Hepatocyte (in vitro differentiated cells): ENCODE data around the gene APBB2. TPM values are rescaled to one million over a fixed set of nuclear protein-coding genes. Genes with fewer than 3 reads are reported as not detected.
"Not testable (repeated sequence)": the region's sequence is repeated elsewhere in the genome, so short reads cannot be mapped to it uniquely, and the experiment has no call there.

Experiments used
- DNase-seq: peaks from one replicate; pipeline ENCODE4 v3.0.0-alpha.2; 2016; ENCODE audit warnings: low spot score
- H2AFZ ChIP-seq: fragments of 200-600 bp; sonication (generic); 2 replicates; pipeline ENCODE4 v1.6.0; 2016; ENCODE audit warnings: antibody characterized with exemption, mild to moderate bottlenecking
- H3K27ac ChIP-seq: fragments of 200-600 bp; sonication (generic); 2 replicates; pipeline ENCODE4 v1.5.1; 2016; ENCODE audit warnings: mild to moderate bottlenecking
- H3K27me3 ChIP-seq: fragments of 200-600 bp; sonication (generic); 2 replicates; pipeline ENCODE4 v1.6.1; 2016
- H3K36me3 ChIP-seq: fragments of 200-600 bp; sonication (generic); replicated peaks from 2 replicates; pipeline ENCODE4 v1.5.1; 2016; ENCODE audit warnings: low read depth; ENCODE audit not compliant: insufficient read depth
- H3K4me1 ChIP-seq: fragments of 200-600 bp; sonication (generic); 2 replicates; pipeline ENCODE4 v1.5.1; 2016; ENCODE audit warnings: mild to moderate bottlenecking, moderate library complexity; ENCODE audit not compliant: insufficient read depth
- H3K4me2 ChIP-seq: fragments of 200-600 bp; sonication (generic); 2 replicates; pipeline ENCODE4 v1.6.0; 2016
- H3K4me3 ChIP-seq: fragments of 200-600 bp; sonication (generic); 2 replicates; pipeline ENCODE4 v1.5.1; 2016; ENCODE audit warnings: mild to moderate bottlenecking
- H3K79me2 ChIP-seq: fragments of 200-600 bp; sonication (generic); 2 replicates; pipeline ENCODE4 v1.6.0; 2017; ENCODE audit warnings: mild to moderate bottlenecking
- H3K9me2 ChIP-seq: fragments of 200-600 bp; sonication (generic); replicated peaks from 2 replicates; pipeline ENCODE4 v1.6.0; 2017; ENCODE audit warnings: mild to moderate bottlenecking; ENCODE audit not compliant: insufficient read depth
- H3K9me3 ChIP-seq: fragments of 200-600 bp; sonication (generic); 2 replicates; pipeline ENCODE4 v1.5.1; 2016; ENCODE audit warnings: low read depth, mild to moderate bottlenecking
- H4K20me1 ChIP-seq: fragments of 200-600 bp; sonication (generic); 2 replicates; pipeline ENCODE4 v1.6.0; 2016; ENCODE audit warnings: mild to moderate bottlenecking; ENCODE audit not compliant: insufficient read depth, poor library complexity, severe bottlenecking
- EZH2 ChIP-seq: fragments of 200-600 bp; sonication (generic); IDR thresholded peaks from 2 replicates; pipeline ENCODE4 v1.6.1; 2016; ENCODE audit warnings: antibody characterized with exemption, mild to moderate bottlenecking, borderline replicate concordance
- EZH2phosphoT487 ChIP-seq: fragments of 200-600 bp; sonication (generic); IDR thresholded peaks from one replicate; pipeline ENCODE4 v1.6.1; 2018; ENCODE audit warnings: antibody characterized with exemption, mild to moderate bottlenecking, low read depth, moderate library complexity; ENCODE audit not compliant: unreplicated experiment, severe bottlenecking
- WGBS: methylation state at CpG from one replicate; pipeline ENCODE4 v1.1.6; 2016; ENCODE audit warnings: low lambda C conversion rate; ENCODE audit errors: missing lambda C conversion rate; 5-methylcytosine and 5-hydroxymethylcytosine counted together
- polyA plus RNA-seq: library from polyadenylated mRNA; unstranded; fragments of >200 nt; fragmentation: Nextera tagmentation; extraction: Ambion mirVana; gene quantifications from 2 replicates; pipeline ENCODE4 v1.2.1, GENCODE V29; 2016
- total RNA-seq: library from RNA; depleted of rRNA; stranded (reverse); fragments of >200 nt; gene quantifications from 2 replicates; pipeline ENCODE4 v1.2.3, GENCODE V29; 2014
- TF ChIP-seq, protein P1 (sequence below): fragments of 200-600 bp; sonication (generic); IDR thresholded peaks from 2 replicates; pipeline ENCODE4 v1.5.1; 2016; ENCODE audit warnings: antibody characterized with exemption, mild to moderate bottlenecking; ENCODE audit not compliant: poor library complexity

The APBB2 gene
- total and polyA plus RNA-seq, 2 experiments from 2014 or later, result 23.4 to 47.5 TPM

- no peaks in the 10 kb centered on the region for H3K9me3 ChIP-seq
- no peak overlapping the region for H3K4me3 ChIP-seq
- no peaks in the 10 kb centered on the region for H3K79me2 ChIP-seq
- WGBS, result 94% methylated on average over 19 of the region's 19 CpGs
- no peak for TF ChIP-seq EZH2phosphoT487
- no peak for TF ChIP-seq EZH2
- TF ChIP-seq, protein P1, sequence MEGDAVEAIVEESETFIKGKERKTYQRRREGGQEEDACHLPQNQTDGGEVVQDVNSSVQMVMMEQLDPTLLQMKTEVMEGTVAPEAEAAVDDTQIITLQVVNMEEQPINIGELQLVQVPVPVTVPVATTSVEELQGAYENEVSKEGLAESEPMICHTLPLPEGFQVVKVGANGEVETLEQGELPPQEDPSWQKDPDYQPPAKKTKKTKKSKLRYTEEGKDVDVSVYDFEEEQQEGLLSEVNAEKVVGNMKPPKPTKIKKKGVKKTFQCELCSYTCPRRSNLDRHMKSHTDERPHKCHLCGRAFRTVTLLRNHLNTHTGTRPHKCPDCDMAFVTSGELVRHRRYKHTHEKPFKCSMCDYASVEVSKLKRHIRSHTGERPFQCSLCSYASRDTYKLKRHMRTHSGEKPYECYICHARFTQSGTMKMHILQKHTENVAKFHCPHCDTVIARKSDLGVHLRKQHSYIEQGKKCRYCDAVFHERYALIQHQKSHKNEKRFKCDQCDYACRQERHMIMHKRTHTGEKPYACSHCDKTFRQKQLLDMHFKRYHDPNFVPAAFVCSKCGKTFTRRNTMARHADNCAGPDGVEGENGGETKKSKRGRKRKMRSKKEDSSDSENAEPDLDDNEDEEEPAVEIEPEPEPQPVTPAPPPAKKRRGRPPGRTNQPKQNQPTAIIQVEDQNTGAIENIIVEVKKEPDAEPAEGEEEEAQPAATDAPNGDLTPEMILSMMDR, result no peak
- H2AFZ ChIP-seq, result no peak overlapping the region
- H3K9me2 ChIP-seq, result no peaks in the 10 kb centered on the region
- no peaks in the 10 kb centered on the region for H4K20me1 ChIP-seq
- no peak overlapping the region for H3K4me2 ChIP-seq
- DNase-seq, result no peak
- H3K27ac ChIP-seq, result no peak overlapping the region
- H3K36me3 ChIP-seq, result no peaks in the 10 kb centered on the region
- H3K4me1 ChIP-seq, result peaks cover 4% of the 10 kb centered on the region
- H3K27me3 ChIP-seq, result no peaks in the 10 kb centered on the region
Measured at GRCh38 chr4:40923316-40924095, 290.8 kb downstream of the APBB2 start.

DNA sequence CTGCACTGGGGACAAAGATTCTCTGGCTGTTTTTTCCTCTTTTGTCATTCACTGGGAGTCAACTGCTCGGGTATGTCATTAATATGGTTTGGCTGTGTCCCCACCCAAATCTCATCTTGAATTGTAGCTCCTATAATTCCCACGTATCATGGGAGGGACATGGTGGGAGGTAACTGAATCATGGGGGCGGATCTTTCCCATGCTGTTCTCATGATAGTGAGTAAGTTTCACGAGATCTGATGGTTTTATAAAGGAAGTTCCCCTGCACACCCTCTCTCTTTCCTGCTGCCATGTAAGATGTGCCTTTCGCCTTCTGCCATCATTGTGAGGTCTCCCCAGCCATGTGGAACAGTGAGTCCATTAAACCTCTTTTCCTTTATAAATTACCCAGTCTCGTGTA, 294.4 kb downstream of the APBB2 start:
- not testable (repeated sequence) for H2AFZ ChIP-seq, H3K27me3 ChIP-seq, H3K27ac ChIP-seq, H3K4me3 ChIP-seq, H3K79me2 ChIP-seq, H3K4me1 ChIP-seq, H4K20me1 ChIP-seq, H3K4me2 ChIP-seq, H3K9me3 ChIP-seq, H3K36me3 ChIP-seq, DNase-seq, H3K9me2 ChIP-seq
- WGBS, result 90% methylated on average over 6 of the region's 6 CpGs

GRCh38 chr4:40918330-40918729, 296.0 kb downstream of the APBB2 start:
- DNase-seq, result peak; percentile 52
- Histone ChIP-seq H3K9me3 (no peaks in the 10 kb centered on the region), H3K79me2 (no peaks in the 10 kb centered on the region), H3K9me2 (no peaks in the 10 kb centered on the region), H3K27ac (no peak overlapping the region), H3K4me2 (no peak overlapping the region), H3K36me3 (no peaks in the 10 kb centered on the region), H3K4me3 (no peak overlapping the region), H3K4me1 (peaks cover 5% of the 10 kb centered on the region), H4K20me1 (no peaks in the 10 kb centered on the region), H3K27me3 (no peaks in the 10 kb centered on the region), H2AFZ (no peak overlapping the region)
- TF ChIP-seq, protein P1, result no peak
- TF ChIP-seq EZH2, result no peak
- TF ChIP-seq EZH2phosphoT487, result no peak
- 40% methylated on average over 2 of the region's 4 CpGs for WGBS

DNA sequence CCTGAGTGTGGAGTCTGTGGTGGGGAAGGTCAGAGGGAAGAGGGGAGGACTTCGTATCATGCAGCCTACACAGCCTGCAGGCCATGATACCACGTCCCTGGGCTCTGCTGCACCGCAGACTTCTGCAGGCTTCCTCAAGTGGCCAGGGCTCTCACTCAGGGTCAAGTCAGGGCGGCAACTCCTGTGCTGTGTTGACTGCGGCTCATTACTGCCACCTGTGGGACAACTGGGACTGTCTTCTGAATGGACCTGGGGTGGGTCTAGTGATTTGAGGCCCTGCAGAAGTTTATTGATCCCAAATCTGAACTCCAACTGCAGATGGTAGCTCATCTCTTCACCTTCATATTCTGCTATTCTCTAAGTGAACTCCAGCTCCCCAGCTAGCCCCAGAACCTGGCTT, 297.5 kb downstream of the APBB2 start:
- no peaks in the 10 kb centered on the region for H4K20me1 ChIP-seq
- H3K4me1 ChIP-seq, result peaks cover 5% of the 10 kb centered on the region
- no peaks in the 10 kb centered on the region for H3K9me2 ChIP-seq
- H3K4me2 ChIP-seq, result no peak overlapping the region
- WGBS, result 72% methylated on average over 5 of the region's 5 CpGs
- no peaks in the 10 kb centered on the region for H3K27me3 ChIP-seq
- no peaks in the 10 kb centered on the region for H3K36me3 ChIP-seq
- no peak overlapping the region for H2AFZ ChIP-seq
- no peak overlapping the region for H3K27ac ChIP-seq
- no peaks in the 10 kb centered on the region for H3K79me2 ChIP-seq
- H3K4me3 ChIP-seq, result no peak overlapping the region
- H3K9me3 ChIP-seq, result no peaks in the 10 kb centered on the region
- TF ChIP-seq EZH2phosphoT487 (no peak), EZH2 (no peak)
- TF ChIP-seq, protein P1, result peak; percentile 21
- peak; percentile 28 for DNase-seq
